ENCODE data around the gene GRIN2C.

Gene GRIN2C

DNA sequence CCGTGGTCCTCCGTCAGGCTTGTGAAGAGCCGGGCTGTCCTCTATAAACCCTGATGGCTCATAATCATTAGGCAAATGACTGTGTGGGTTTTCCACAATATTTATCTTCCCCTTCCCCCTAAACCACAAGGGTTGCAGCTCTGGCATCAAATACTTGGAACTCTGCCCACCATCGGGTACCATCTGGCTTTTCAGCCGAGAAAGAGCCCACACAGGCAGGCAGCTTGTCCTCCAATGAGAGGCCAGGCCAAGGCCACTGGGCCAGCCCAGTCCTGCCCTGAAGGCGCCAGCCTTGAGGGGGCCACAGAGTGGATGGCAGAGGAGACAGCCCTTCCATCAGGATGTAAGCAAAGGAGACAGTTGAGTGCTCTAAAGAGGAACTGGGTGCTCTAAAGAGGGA is 51.8 kb downstream of the GRIN2C start:
- TF ChIP-seq FOXP2 (optimal IDR thresholded peaks at IDR 0.05; ENCODE audit: control extremely low read depth, extremely low read length, insufficient read depth) (no peak), EZH2 (IDR thresholded peaks at IDR 0.05) (no peak), POLR2AphosphoS5 (IDR thresholded peaks at IDR 0.05; ENCODE audit: borderline replicate concordance, low read depth, low read length) (no peak)
- Histone ChIP-seq H3K4me3 (no peak overlapping the region), H3K36me3 (ENCODE audit: insufficient read depth, low read length) (no peaks in the 10 kb centered on the region), H3K9ac (ENCODE audit: insufficient read length) (no peak overlapping the region), H3K27ac (no peak overlapping the region), H3K9me3 (ENCODE audit: low read depth, low read length) (no peaks in the 10 kb centered on the region)
- DNase-seq (ENCODE audit: low read depth, low spot score), result no peak

DNA sequence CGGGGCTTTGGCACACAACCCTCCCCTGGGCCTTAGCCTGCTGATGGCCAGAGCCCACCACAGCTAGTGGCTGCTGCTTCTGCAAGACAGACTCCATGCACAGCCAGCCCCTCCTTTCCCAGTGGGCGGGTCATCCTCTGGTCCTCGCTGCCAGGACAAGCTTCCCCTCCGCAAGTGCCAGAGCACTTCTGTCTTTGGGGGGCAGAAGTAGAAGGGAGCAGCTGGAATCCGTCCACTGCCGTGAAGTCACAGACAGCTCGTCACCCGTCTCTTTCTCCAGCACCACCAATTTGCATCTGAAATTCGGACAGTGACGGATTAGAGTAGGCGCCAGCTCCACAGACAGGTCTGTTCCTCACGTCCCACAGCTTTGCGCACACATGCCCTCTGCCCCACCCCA is 52.2 kb downstream of the GRIN2C start:
- TF ChIP-seq FOXP2 (optimal IDR thresholded peaks at IDR 0.05; ENCODE audit: control extremely low read depth, extremely low read length, insufficient read depth) (no peak), EZH2 (IDR thresholded peaks at IDR 0.05) (no peak), POLR2AphosphoS5 (IDR thresholded peaks at IDR 0.05; ENCODE audit: borderline replicate concordance, low read depth, low read length) (no peak)
- no peak for DNase-seq (ENCODE audit: low read depth, low spot score)
- Histone ChIP-seq H3K27ac (no peak overlapping the region), H3K9me3 (ENCODE audit: low read depth, low read length) (no peaks in the 10 kb centered on the region), H3K4me3 (no peak overlapping the region), H3K36me3 (ENCODE audit: insufficient read depth, low read length) (no peaks in the 10 kb centered on the region), H3K9ac (ENCODE audit: insufficient read length) (no peak overlapping the region)

DNA sequence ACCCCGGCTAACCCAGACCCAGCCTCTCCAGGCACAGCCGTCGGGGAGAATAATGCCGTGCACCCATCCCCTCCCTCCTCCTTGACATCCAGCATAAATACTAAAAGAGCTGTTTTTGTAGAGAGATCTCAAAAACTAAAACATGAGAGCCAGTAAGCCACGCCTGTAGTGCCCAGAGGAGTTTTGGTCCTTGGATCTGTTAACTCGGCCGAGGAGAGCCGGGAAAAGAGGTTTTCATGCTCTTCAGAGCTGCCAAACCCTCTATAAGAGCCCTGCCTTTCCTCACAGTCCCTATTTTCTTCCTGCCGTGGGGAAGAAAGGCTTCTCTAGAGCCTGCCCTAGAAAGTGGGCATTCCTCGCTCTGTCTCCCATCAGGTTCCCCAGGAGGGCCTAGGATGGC is 53.4 kb downstream of the GRIN2C start:
- Histone ChIP-seq H3K4me3 (no peak overlapping the region), H3K9ac (ENCODE audit: insufficient read length) (no peak overlapping the region), H3K36me3 (ENCODE audit: insufficient read depth, low read length) (no peaks in the 10 kb centered on the region), H3K27ac (no peak overlapping the region), H3K9me3 (ENCODE audit: low read depth, low read length) (no peaks in the 10 kb centered on the region)
- DNase-seq (ENCODE audit: low read depth, low spot score), result no peak
- TF ChIP-seq FOXP2 (optimal IDR thresholded peaks at IDR 0.05; ENCODE audit: control extremely low read depth, extremely low read length, insufficient read depth) (no peak), POLR2AphosphoS5 (IDR thresholded peaks at IDR 0.05; ENCODE audit: borderline replicate concordance, low read depth, low read length) (no peak), EZH2 (IDR thresholded peaks at IDR 0.05) (no peak)

DNA sequence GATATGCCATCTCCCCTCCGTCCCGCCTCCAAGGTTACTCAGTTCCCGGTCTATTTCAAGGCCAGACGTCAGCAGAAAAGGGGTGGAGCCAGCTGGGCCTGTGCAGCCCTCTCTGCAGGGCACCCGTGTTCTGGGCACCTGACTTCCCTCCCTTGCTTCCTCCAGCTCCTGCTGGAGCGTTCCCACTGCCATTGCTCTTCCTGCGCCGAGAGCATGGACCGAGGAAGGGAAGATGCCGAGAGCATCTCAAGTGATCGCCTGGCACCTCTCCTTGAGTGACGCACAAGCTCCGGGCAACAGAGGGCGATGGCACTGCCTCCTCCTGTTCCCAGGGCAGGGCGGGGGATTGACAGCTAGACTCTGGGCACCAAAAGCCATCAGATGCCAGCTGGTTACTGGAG is 54.1 kb downstream of the GRIN2C start:
- TF ChIP-seq EZH2 (IDR thresholded peaks at IDR 0.05) (no peak), FOXP2 (optimal IDR thresholded peaks at IDR 0.05; ENCODE audit: control extremely low read depth, extremely low read length, insufficient read depth) (no peak)
- no peak overlapping the region for H3K27ac ChIP-seq
- H3K9me3 ChIP-seq (ENCODE audit: low read depth, low read length), result no peaks in the 10 kb centered on the region
- DNase-seq (ENCODE audit: low read depth, low spot score), result no peak
- no peak overlapping the region for H3K4me3 ChIP-seq
- H3K9ac ChIP-seq (ENCODE audit: insufficient read length), result no peak overlapping the region
- no peaks in the 10 kb centered on the region for H3K36me3 ChIP-seq (ENCODE audit: insufficient read depth, low read length)

DNA sequence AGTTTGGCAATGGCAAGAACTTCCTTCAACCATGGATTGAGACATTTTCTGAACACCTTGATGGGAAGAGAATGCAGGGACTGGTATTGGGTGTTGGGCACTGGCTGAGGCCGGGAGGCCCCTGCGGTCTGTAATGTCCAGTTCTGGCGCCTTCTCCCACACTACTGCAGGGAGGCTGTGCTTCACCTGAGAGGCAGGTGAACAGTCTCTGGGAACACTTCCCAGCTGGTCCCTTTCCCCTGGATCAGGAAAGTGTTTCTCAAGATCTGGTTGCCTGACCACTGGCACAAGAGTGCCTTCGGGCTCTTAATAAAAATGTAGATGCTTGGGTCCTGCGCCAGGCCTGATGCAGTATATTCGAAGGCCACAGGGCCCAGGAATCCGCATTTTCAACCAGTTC is 55.0 kb downstream of the GRIN2C start:
- Histone ChIP-seq H3K9me3 (ENCODE audit: low read depth, low read length) (no peaks in the 10 kb centered on the region), H3K27ac (no peak overlapping the region), H3K9ac (ENCODE audit: insufficient read length) (no peak overlapping the region), H3K36me3 (ENCODE audit: insufficient read depth, low read length) (no peaks in the 10 kb centered on the region), H3K4me3 (no peak overlapping the region)
- DNase-seq (ENCODE audit: low read depth, low spot score), result no peak
- TF ChIP-seq POLR2AphosphoS5 (IDR thresholded peaks at IDR 0.05; ENCODE audit: borderline replicate concordance, low read depth, low read length), result no peak
- no peak for TF ChIP-seq EZH2 (IDR thresholded peaks at IDR 0.05)
- TF ChIP-seq FOXP2 (optimal IDR thresholded peaks at IDR 0.05; ENCODE audit: control extremely low read depth, extremely low read length, insufficient read depth), result no peak

DNA sequence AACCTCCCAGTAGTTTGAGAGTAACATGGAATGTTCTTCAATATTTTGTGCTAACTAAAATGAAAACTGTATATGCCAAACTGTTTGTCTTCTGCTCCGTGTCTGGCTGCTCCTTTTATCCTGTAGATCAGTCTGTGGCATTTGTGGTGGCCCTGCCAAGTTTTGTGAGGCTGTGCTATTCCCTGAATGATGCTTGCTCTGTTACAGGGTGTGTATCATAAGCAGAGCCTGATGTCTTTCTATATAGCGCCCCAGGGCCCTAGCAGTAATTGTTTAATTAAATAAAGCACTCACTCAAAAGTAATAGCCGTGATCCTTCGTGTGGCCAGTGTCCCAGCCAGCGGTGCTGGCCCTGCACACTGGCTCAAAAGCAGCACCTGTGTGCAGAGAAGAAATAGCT is 55.7 kb downstream of the GRIN2C start:
- DNase-seq (ENCODE audit: low read depth, low spot score), result no peak
- Histone ChIP-seq H3K9me3 (ENCODE audit: low read depth, low read length) (no peaks in the 10 kb centered on the region), H3K4me3 (no peak overlapping the region), H3K9ac (ENCODE audit: insufficient read length) (no peak overlapping the region), H3K36me3 (ENCODE audit: insufficient read depth, low read length) (no peaks in the 10 kb centered on the region), H3K27ac (no peak overlapping the region)
- TF ChIP-seq FOXP2 (optimal IDR thresholded peaks at IDR 0.05; ENCODE audit: control extremely low read depth, extremely low read length, insufficient read depth), result no peak
- no peak for TF ChIP-seq EZH2 (IDR thresholded peaks at IDR 0.05)
- TF ChIP-seq POLR2AphosphoS5 (IDR thresholded peaks at IDR 0.05; ENCODE audit: borderline replicate concordance, low read depth, low read length), result no peak

DNA sequence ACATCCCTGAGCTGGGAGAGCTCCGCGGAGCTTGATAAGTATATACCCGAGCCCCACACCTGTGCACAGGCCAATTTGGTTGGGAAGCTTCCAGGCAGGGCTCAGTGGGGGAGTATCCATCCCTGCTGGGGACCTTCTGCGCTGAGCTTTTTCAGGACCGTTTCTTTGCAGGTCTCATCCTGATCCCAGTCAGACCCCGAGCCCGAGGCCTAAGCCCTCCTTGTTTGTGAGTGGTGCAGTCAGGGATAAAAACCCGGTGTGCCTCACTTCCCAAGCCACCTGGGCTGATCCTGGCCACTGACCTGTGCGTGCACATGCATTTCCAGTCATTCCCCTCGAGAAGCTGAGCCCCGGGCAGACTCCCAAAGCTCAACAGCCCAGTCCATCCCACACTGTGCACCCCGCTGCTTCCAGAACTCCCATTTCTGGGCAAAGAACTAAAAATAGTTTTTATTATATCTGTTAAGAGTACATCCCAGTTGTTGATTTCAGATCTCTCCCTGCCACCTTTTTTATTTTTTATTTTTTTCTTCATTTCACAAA is 56.2 kb downstream of the GRIN2C start:
- H3K9me3 ChIP-seq (ENCODE audit: low read depth, low read length), result no peaks in the 10 kb centered on the region
- no peak for TF ChIP-seq FOXP2 (optimal IDR thresholded peaks at IDR 0.05; ENCODE audit: control extremely low read depth, extremely low read length, insufficient read depth)
- no peak for TF ChIP-seq EZH2 (IDR thresholded peaks at IDR 0.05)
- TF ChIP-seq POLR2AphosphoS5 (IDR thresholded peaks at IDR 0.05; ENCODE audit: borderline replicate concordance, low read depth, low read length), result no peak
- H3K27ac ChIP-seq, result no peak overlapping the region
- DNase-seq (ENCODE audit: low read depth, low spot score), result no peak
- H3K9ac ChIP-seq (ENCODE audit: insufficient read length), result no peak overlapping the region
- no peak overlapping the region for H3K4me3 ChIP-seq
- H3K36me3 ChIP-seq (ENCODE audit: insufficient read depth, low read length), result no peaks in the 10 kb centered on the region

DNA sequence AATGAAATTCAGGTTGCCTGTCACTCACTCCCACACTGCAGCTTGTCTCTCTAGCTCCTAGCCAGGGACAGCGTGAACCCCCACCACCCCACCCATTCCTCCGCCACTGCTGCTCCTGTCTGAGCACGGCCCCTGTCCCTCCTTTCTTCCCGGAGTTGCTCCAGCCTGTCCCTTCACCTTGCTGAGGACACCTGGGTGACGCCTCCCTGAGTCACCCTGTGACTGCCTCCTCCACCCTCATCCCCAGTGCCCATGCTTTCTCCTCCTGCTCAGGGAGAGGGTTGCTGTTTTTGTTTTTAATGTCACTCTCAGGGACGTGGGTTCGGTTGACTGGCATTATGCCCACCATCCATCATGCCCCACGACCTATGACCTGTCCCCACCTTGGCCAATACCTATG is 57.8 kb downstream of the GRIN2C start:
- DNase-seq (ENCODE audit: low read depth, low spot score), result no peak
- Histone ChIP-seq H3K4me3 (no peak overlapping the region), H3K9me3 (ENCODE audit: low read depth, low read length) (no peaks in the 10 kb centered on the region), H3K27ac (no peak overlapping the region), H3K36me3 (ENCODE audit: insufficient read depth, low read length) (no peaks in the 10 kb centered on the region), H3K9ac (ENCODE audit: insufficient read length) (no peak overlapping the region)
- TF ChIP-seq EZH2 (IDR thresholded peaks at IDR 0.05) (no peak), POLR2AphosphoS5 (IDR thresholded peaks at IDR 0.05; ENCODE audit: borderline replicate concordance, low read depth, low read length) (no peak), FOXP2 (optimal IDR thresholded peaks at IDR 0.05; ENCODE audit: control extremely low read depth, extremely low read length, insufficient read depth) (no peak)

DNA sequence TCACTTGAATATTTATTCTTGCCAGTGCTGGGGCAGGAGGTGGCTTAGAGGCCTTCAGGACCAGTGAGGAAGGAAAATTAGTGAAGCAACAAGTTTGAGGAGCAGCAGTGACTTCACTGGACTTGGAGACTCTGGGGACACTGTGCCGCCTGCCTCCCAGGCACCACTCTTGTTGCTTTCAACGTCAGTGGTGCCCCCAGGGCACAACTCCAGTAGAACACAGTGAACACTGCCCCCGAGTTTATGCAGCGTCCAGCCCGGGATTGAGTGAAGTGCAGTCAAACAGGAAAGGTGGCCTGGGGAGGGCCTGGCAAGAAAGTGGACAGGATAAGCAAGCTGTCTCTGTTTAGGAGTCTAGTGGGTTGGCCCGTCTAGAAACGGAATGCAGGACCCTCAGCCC is 59.2 kb downstream of the GRIN2C start:
- Histone ChIP-seq H3K36me3 (ENCODE audit: insufficient read depth, low read length) (no peaks in the 10 kb centered on the region; the same call in 1 of the 2 replicates), H3K9me3 (ENCODE audit: low read depth, low read length) (no peaks in the 10 kb centered on the region), H3K9ac (ENCODE audit: insufficient read length) (no peak overlapping the region), H3K4me3 (no peak overlapping the region), H3K27ac (no peak overlapping the region)
- TF ChIP-seq FOXP2 (optimal IDR thresholded peaks at IDR 0.05; ENCODE audit: control extremely low read depth, extremely low read length, insufficient read depth) (no peak), EZH2 (IDR thresholded peaks at IDR 0.05) (no peak), POLR2AphosphoS5 (IDR thresholded peaks at IDR 0.05; ENCODE audit: borderline replicate concordance, low read depth, low read length) (no peak)
- DNase-seq (ENCODE audit: low read depth, low spot score), result no peak

Measured in SK-N-MC (cell line).